Activated CD8-positive, alpha-beta memory T cell treated with anti-CD3 and anti-CD28 coated beads for 48 hours (primary cell): ENCODE data around the gene TOM1.

Experiments
- DNase-seq, 3 experiments: peaks; one replicate each; pipeline ENCODE4 v3.0.0-alpha.2; 2020; ENCODE audit warnings: low read depth in 2 of 3, low spot score in 2 of 3

Gene TOM1

GRCh38 chr22:35367331-35367886 lies 67.7 kb downstream of the TOM1 start:
- no peak for DNase-seq

DNA sequence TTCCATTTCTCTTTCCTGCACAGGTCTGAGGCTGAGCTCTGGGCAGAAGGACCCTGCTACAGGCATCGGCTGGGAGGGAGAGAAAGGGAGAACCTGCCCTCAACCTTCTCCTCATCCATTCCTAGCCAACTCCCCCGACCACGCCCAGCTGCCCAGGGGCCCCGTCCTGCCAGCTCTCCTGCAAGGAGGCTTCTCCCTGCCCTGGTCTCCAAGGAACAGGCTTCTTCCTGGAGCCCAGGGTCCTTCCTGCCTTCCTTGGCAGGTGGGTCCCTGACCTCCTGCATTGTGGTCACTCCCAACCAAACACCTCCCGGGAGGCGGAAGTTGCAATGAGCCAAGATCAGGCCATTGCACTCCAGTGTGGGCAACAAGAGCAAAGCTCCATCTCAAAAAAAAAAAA lies 68.7 kb downstream of the TOM1 start:
- DNase-seq: no peak

GRCh38 chr22:35369996-35370395 lies 70.3 kb downstream of the TOM1 start:
- no peak for DNase-seq

GRCh38 chr22:35373781-35374180 lies 74.1 kb downstream of the TOM1 start:
- DNase-seq: no peak

DNA sequence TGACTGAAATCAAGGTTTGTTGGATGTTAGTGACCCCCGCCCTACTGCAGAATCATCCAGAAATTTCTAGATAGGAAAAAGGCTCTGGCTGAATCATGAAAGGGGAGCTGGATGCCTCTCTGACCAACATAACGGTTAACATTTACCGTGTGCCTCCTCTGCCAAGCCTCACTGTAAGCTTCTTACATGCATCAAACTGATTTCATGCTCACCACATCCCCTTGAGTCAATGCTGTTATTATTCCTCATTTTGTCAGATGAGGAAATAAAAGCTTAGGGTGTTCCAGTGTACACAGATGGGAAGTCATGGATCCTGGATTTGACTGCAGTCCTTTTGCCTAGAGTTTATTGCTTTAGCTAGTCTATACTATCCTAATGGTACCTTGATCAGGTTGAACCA lies 75.3 kb downstream of the TOM1 start:
- no peak for DNase-seq

DNA sequence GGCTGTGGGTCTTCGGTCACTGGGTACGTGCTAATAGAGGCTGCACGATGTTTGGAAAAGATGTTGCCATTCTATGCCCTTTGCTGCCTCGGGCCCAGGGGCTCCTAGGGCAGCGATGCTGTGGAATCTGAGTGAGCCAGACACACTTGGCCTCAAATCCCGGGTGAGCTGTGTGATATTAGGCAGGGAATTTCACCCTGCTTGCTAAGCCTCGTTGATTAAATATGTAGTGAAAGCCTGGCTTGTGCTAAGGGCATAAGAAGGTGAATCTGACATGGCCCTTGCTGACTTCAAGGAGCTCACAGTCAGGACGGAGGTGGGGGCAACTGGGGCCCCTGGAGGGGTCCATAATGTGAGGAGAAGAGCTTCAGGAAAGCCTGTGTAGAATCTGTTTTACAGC lies 75.8 kb downstream of the TOM1 start:
- no peak for DNase-seq

GRCh38 chr22:35376728-35377472 lies 77.2 kb downstream of the TOM1 start:
- no peak for DNase-seq

DNA sequence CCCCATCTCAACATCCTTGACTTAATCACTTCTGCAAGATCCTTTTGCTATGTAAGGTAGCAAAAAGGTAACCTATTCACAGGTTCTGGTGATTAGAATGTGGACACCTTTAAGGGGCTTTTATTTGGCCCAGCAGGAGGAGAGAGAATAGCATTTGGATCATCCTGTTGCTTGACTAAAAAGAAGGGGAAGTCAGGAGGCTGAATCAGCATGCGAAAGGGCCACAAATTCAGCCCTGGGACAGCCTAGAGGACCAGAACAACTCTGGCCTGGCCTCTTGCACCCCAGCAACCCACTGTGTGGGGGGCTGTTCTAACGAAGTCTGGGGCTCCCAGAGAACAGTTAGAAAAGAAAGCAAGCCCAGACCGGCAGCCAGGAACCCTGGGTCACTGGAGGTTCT lies 78.0 kb downstream of the TOM1 start:
- DNase-seq: no peak

DNA sequence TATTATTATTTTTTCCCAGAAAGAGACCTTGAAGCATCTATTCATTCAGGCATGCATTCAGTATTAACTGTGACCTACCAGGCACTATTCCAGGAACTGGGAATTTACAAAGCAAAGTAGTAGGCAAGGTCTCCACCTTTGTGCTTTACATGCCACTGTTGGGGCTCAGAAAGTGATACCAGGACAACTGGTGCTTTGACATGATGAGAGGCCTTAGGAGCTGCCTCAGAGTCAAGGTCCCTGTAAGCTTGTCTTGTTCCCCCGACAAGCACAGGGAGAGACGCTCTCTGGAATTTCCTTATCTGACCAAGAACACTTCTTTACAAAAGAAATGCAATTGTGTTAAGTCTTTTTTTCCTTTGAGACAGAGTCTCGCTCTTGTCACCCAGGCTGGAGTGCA lies 78.9 kb downstream of the TOM1 start:
- DNase-seq: no peak

- no peak for DNase-seq
Measured at GRCh38 chr22:35379146-35379993, 79.7 kb downstream of the TOM1 start.

DNA sequence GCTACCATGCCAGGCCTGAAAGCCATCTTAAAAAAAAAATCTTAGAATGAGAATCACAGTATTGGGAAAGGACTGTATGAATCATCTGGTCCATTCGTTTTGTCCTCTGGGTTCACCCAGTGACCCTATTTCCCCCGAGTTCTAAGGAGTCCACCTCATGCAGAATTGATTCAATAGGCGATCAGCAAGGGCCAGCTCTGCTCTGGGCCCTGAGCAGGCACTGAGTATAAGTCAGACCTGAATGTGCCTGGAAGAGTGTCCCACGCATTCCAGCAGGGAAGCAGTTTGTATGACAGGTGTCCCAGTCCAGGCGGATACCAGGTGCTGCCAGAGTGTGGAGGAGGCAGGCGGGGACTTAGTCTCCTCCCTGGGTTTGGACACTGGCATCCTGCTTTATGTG lies 80.3 kb downstream of the TOM1 start:
- no peak for DNase-seq

DNA sequence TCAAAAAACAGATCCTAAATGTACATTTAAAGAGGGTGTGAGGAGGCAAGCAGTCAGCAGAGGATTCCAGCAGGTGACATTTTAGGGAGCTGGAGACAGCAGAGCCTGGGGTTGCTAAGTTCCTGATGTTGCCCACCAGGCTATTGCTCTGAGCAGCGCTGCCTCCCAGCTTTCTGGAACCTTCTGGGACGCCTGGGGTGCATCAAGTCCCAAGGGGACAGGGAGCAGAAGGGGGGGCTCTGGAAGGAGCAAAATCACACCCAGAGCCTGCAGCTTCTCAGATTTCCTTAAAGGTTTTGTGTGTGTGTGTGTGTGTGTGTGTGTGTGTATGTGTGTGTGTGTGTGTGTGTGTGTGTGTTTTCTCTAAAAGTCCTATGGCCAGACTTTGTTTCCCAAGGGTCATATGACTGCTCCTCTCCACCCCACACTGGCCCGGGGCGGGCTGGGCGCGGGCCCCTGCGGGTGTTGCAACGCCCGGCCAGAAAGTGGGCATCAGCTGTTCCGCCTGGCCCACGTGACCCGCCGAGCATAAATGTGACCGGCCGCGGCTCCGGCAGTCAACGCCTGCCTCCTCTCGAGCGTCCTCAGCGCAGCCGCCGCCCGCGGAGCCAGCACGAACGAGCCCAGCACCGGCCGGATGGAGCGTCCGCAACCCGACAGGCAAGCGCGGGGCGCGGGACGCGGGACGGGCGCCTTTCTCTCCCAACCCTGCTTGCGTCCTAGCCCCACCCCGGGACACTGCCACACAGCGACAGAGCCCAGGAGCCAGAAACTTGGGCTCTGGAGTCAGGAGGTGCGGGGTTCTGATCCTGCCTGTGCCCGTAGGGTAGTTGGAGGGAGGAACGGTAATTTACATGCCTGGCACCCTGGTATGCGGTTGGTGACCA lies 81.1 kb downstream of the TOM1 start, which contains the start of gene HMOX1:
Gene HMOX1 (plus strand): TSS at position 560 of the 887 bp plus-strand sequence. CDS start 78 bp downstream, at position 638.
- DNase-seq: peak in 2 of 3 experiments; percentile 30 to 36

DNA sequence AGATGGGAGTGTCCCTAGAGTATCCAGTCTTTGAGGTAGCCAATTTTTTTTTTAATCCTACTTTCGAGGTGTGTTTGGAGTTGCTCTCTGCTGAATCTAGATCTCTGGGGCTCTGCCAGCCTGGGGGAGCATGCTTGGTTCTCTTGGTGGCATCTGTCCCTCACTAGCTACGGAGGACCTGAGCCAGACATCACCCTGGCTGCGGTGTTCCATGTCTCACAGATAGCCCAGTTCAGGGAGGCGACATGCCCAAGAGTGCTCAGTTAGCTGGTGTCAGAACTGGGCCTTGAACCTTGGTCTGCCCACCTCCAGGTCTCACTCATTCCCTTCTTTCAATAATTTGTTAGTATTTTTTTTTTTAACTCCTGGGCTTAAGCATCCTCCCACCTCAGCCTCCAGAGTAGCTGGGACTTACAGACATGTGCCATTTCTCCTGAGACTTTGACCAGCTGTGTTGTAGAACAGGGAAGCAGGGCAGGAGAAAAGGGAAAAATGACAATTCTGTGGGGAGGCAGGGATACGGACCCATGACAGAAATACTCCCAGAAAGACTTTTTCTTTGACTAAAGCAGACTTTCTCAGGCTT lies 81.8 kb downstream of the TOM1 start:
- DNase-seq: no peak

DNA sequence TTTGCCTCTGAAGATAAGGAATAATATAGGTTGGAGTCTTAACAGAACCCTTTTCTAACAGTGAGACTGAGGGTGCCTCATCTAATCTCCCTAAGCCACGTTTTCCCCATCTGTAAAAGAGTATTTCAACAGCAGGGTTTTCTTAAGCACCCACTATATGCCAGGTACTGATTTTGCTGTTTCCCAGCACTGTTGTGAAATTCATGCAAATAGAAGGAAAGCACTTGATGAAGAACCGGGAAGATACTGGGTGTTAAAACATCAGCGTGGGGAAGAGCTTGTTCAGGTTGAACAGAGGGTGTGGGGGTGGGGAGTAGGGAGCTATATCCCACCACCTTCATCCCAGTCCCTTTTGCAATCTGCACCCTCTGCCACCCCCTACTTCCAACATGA lies 84.0 kb downstream of the TOM1 start:
- no peak for DNase-seq

- no peak for DNase-seq
Measured at GRCh38 chr22:35384527-35384926, 84.8 kb downstream of the TOM1 start.

DNA sequence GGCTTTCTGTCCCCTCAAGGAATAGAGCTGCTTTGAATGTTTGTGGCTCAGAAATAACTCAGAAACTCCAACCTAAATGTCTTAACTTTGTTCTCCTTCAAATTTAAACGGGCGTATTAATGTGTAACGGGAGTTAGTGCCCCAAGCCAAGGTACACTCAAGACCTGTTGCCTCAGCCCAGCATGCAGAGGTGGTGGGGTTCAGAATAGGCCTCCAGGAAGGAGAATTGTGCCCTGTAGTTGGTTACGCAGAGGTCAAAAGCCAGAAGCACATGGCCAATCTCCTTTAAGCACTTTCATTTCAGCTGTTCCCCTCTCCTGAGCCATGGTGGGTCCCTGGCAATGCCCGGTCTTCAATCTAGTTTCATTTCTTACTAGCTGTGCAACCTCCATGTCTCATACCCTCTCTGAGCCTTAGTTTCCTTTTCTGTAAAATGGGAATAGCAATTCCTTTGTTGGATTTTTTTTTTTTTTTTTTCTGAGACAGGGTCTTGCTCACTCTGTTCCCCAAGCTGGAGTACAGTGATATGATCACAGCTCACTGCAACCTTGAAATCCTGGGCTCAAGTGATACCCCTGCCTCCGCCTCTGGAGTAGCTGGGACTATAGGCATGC lies 85.4 kb downstream of the TOM1 start:
- no peak for DNase-seq

DNA sequence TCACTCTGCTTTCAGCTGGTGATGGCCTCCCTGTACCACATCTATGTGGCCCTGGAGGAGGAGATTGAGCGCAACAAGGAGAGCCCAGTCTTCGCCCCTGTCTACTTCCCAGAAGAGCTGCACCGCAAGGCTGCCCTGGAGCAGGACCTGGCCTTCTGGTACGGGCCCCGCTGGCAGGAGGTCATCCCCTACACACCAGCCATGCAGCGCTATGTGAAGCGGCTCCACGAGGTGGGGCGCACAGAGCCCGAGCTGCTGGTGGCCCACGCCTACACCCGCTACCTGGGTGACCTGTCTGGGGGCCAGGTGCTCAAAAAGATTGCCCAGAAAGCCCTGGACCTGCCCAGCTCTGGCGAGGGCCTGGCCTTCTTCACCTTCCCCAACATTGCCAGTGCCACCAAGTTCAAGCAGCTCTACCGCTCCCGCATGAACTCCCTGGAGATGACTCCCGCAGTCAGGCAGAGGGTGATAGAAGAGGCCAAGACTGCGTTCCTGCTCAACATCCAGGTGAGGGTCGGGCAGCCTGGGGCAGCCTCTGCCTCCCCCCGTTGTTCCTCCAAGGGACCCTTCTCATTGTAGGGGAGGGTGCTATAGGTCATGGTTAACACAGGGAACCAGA lies 87.1 kb downstream of the TOM1 start:
- DNase-seq: no peak

DNA sequence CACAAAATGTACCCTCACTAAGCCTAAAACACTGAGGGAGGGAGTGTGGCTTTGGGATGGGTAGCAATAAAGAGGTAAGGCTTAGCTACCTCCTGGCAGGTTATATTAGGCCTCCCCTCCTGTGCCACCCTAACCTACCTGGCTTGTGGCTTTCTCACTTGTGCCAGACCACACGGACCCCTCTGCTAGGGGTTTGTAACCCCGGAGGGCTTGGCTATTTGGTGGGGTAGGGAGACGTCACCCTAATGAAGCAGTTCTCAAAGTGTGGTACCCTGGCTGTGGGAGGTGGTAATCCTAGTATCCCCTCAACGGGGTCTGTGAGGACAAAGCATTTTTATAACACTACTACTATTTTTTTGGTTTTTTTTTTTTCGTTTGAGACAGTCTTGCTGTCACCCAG lies 91.2 kb downstream of the TOM1 start:
- DNase-seq: no peak

- DNase-seq: no peak
Measured at GRCh38 chr22:35392357-35392756, 92.7 kb downstream of the TOM1 start.
